PFSK-1 (cell line): ENCODE results near the gene SUPT6H.

Source experiments
- TAF1 ChIP-seq: IDR thresholded peaks from 2 replicates; pipeline ENCODE4 v1.6.1; 2012; ENCODE audit warnings: low read length, control low read depth, borderline replicate concordance; ENCODE audit not compliant: insufficient read depth
- TF ChIP-seq, protein P1 (sequence below), 2 experiments: IDR thresholded peaks; 2 replicates each; pipeline versions ENCODE4 v1.6.1 to v1.8.0; 2011 to 2012; ENCODE audit warnings: low read depth in 2 of 2, low read length in 2 of 2, control low read depth in 1 of 2, inconsistent platforms in 1 of 2, mild to moderate bottlenecking in 1 of 2, moderate library complexity in 1 of 2; ENCODE audit not compliant: insufficient read depth in 1 of 2

DNA sequence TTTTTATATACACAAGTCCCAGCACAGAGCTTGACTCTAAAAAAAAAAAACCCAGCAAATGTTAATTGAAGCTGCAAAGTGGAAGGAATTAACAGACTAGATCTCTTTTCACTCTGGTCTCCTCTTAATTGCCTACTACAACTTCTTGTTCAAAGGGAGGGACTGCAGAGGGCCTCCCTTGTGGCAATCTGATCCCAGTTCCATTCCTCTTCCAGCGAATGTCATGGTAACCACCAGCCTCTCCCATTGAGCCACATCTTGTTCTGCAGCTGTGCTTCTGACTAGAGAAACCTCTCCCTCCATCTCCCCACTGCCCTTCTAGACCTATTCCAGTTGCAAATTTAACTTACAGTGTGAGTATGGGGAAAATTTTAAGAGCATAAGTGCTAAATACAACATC, 5.9 kb downstream of the SUPT6H start:
- no peak for TF ChIP-seq TAF1
- TF ChIP-seq, protein P1, sequence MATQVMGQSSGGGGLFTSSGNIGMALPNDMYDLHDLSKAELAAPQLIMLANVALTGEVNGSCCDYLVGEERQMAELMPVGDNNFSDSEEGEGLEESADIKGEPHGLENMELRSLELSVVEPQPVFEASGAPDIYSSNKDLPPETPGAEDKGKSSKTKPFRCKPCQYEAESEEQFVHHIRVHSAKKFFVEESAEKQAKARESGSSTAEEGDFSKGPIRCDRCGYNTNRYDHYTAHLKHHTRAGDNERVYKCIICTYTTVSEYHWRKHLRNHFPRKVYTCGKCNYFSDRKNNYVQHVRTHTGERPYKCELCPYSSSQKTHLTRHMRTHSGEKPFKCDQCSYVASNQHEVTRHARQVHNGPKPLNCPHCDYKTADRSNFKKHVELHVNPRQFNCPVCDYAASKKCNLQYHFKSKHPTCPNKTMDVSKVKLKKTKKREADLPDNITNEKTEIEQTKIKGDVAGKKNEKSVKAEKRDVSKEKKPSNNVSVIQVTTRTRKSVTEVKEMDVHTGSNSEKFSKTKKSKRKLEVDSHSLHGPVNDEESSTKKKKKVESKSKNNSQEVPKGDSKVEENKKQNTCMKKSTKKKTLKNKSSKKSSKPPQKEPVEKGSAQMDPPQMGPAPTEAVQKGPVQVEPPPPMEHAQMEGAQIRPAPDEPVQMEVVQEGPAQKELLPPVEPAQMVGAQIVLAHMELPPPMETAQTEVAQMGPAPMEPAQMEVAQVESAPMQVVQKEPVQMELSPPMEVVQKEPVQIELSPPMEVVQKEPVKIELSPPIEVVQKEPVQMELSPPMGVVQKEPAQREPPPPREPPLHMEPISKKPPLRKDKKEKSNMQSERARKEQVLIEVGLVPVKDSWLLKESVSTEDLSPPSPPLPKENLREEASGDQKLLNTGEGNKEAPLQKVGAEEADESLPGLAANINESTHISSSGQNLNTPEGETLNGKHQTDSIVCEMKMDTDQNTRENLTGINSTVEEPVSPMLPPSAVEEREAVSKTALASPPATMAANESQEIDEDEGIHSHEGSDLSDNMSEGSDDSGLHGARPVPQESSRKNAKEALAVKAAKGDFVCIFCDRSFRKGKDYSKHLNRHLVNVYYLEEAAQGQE (IDR thresholded peaks at IDR 0.05; ENCODE audit: insufficient read depth in 1 of 2, low read depth in 2 of 2, low read length in 2 of 2) = no peak
